ENCODE data around the gene SIRT3.

SIRT3 gene

GRCh38 chr11:200224-201003, 35.7 kb downstream of the SIRT3 start:
- Histone ChIP-seq H4K8ac (ENCODE audit: low read depth, low read length) (no peak overlapping the region), H3K23ac (ENCODE audit: low read depth, low read length, poor library complexity) (no peak overlapping the region), H2BK12ac (ENCODE audit: low read length) (no peak overlapping the region), H3K14ac (ENCODE audit: low read length) (peak overlapping the region; percentile 47), H3K9me3 (replicated peaks in 1 of 2; ENCODE audit: control insufficient read depth in 2 of 2, insufficient read depth in 1 of 2, low read depth in 1 of 2, low read length in 2 of 2) (no peaks in the 10 kb centered on the region), H3K79me1 (ENCODE audit: low read depth, low read length) (peaks cover 6% of the 10 kb centered on the region), H4K91ac (ENCODE audit: low read depth, low read length, poor library complexity) (no peak overlapping the region), H3K4me1 (ENCODE audit: control insufficient read depth in 2 of 2, insufficient read depth in 1 of 2, low read depth in 1 of 2, low read length in 2 of 2) (no peaks in the 10 kb centered on the region), H3K27ac (replicated peaks; ENCODE audit: low read length) (no peak overlapping the region), H2AFZ (ENCODE audit: low read length) (no peak overlapping the region), H3K4me2 (ENCODE audit: insufficient read depth, low read length, poor library complexity, severe bottlenecking) (no peak overlapping the region), H3K36me3 (replicated peaks in 1 of 2; ENCODE audit: control insufficient read depth in 2 of 2, insufficient read depth in 2 of 2, low read length in 2 of 2) (peaks cover 25 to 32% of the 10 kb centered on the region in 2 donors), H2AK5ac (ENCODE audit: low read depth, low read length) (no peak overlapping the region), H2BK15ac (ENCODE audit: low read length) (no peak overlapping the region), H3K18ac (ENCODE audit: low read length) (no peak overlapping the region), H2BK120ac (ENCODE audit: low read depth, low read length) (no peak overlapping the region), H2BK5ac (ENCODE audit: low read length) (peak overlapping the region; percentile 61), H3K9ac (ENCODE audit: low read depth, low read length, poor library complexity) (no peak overlapping the region), H3K4me3 (ENCODE audit: low read length in 2 of 2) (peak overlapping the region in 1 of 2 donors; percentile 36), H3K27me3 (ENCODE audit: control insufficient read depth in 3 of 3, insufficient read depth in 3 of 3, low read depth in 1 of 3, low read length in 3 of 3) (no peaks in the 10 kb centered on the region), H3K4ac (ENCODE audit: low read length) (no peak overlapping the region)
- DNase-seq (ENCODE audit: low spot score), result no peak
- no CpG with 5 or more reads among the region's 13 CpGs for WGBS, 2 donors (ENCODE audit: extremely low coverage in 2 of 2, insufficient read length in 2 of 2, insufficient replicate concordance in 1 of 2)

GRCh38 chr11:199782-200181, 36.4 kb downstream of the SIRT3 start:
- Histone ChIP-seq H2AFZ (ENCODE audit: low read length) (no peak overlapping the region), H4K8ac (ENCODE audit: low read depth, low read length) (no peak overlapping the region), H3K4ac (ENCODE audit: low read length) (peak overlapping the region; percentile 7), H3K79me1 (ENCODE audit: low read depth, low read length) (peaks cover 4% of the 10 kb centered on the region), H2BK5ac (ENCODE audit: low read length) (no peak overlapping the region), H3K9me3 (replicated peaks in 1 of 2; ENCODE audit: control insufficient read depth in 2 of 2, insufficient read depth in 1 of 2, low read depth in 1 of 2, low read length in 2 of 2) (no peaks in the 10 kb centered on the region), H3K27ac (replicated peaks; ENCODE audit: low read length) (no peak overlapping the region), H2BK15ac (ENCODE audit: low read length) (no peak overlapping the region), H3K36me3 (replicated peaks in 1 of 2; ENCODE audit: control insufficient read depth in 2 of 2, insufficient read depth in 2 of 2, low read length in 2 of 2) (peaks cover 20 to 26% of the 10 kb centered on the region in 2 donors), H2BK12ac (ENCODE audit: low read length) (peak overlapping the region; percentile 58), H3K18ac (ENCODE audit: low read length) (no peak overlapping the region), H2AK5ac (ENCODE audit: low read depth, low read length) (no peak overlapping the region), H3K23ac (ENCODE audit: low read depth, low read length, poor library complexity) (peak overlapping the region; percentile 35), H4K91ac (ENCODE audit: low read depth, low read length, poor library complexity) (no peak overlapping the region), H3K27me3 (ENCODE audit: control insufficient read depth in 3 of 3, insufficient read depth in 3 of 3, low read depth in 1 of 3, low read length in 3 of 3) (no peaks in the 10 kb centered on the region), H3K4me2 (ENCODE audit: insufficient read depth, low read length, poor library complexity, severe bottlenecking) (peak overlapping the region; percentile 18), H3K4me3 (ENCODE audit: low read length in 2 of 2) (peak overlapping the region in 1 of 2 donors; percentile 59), H3K4me1 (ENCODE audit: control insufficient read depth in 2 of 2, insufficient read depth in 1 of 2, low read depth in 1 of 2, low read length in 2 of 2) (no peaks in the 10 kb centered on the region), H3K9ac (ENCODE audit: low read depth, low read length, poor library complexity) (peak overlapping the region; percentile 37), H3K14ac (ENCODE audit: low read length) (peak overlapping the region; percentile 82), H2BK120ac (ENCODE audit: low read depth, low read length) (no peak overlapping the region)
- no peak for DNase-seq (ENCODE audit: low spot score)
- no CpG with 5 or more reads among the region's 8 CpGs for WGBS, 2 donors (ENCODE audit: extremely low coverage in 2 of 2, insufficient read length in 2 of 2, insufficient replicate concordance in 1 of 2)

GRCh38 chr11:199004-199581, 37.0 kb downstream of the SIRT3 start:
- no peak overlapping the region for H4K91ac ChIP-seq (ENCODE audit: low read depth, low read length, poor library complexity)
- H2BK5ac ChIP-seq (ENCODE audit: low read length), result no peak overlapping the region
- no CpG with 5 or more reads among the region's 13 CpGs for WGBS, 2 donors (ENCODE audit: extremely low coverage in 2 of 2, insufficient read length in 2 of 2, insufficient replicate concordance in 1 of 2)
- no peak overlapping the region for H3K4ac ChIP-seq (ENCODE audit: low read length)
- no peak overlapping the region for H2BK120ac ChIP-seq (ENCODE audit: low read depth, low read length)
- H3K14ac ChIP-seq (ENCODE audit: low read length), result no peak overlapping the region
- peaks cover 14 to 19% of the 10 kb centered on the region in 2 donors for H3K36me3 ChIP-seq (replicated peaks in 1 of 2; ENCODE audit: control insufficient read depth in 2 of 2, insufficient read depth in 2 of 2, low read length in 2 of 2)
- no peak overlapping the region for H2BK12ac ChIP-seq (ENCODE audit: low read length)
- no peak overlapping the region for H3K18ac ChIP-seq (ENCODE audit: low read length)
- no peak overlapping the region for H2BK15ac ChIP-seq (ENCODE audit: low read length)
- no peak overlapping the region for H4K8ac ChIP-seq (ENCODE audit: low read depth, low read length)
- no peak overlapping the region for H3K4me2 ChIP-seq (ENCODE audit: insufficient read depth, low read length, poor library complexity, severe bottlenecking)
- no peak overlapping the region for H3K27ac ChIP-seq (replicated peaks; ENCODE audit: low read length)
- no peak for DNase-seq (ENCODE audit: low spot score)
- peaks cover 3% of the 10 kb centered on the region for H3K79me1 ChIP-seq (ENCODE audit: low read depth, low read length)
- H3K4me3 ChIP-seq (ENCODE audit: low read length in 2 of 2), result no peak overlapping the region
- no peak overlapping the region for H2AK5ac ChIP-seq (ENCODE audit: low read depth, low read length)
- H3K9me3 ChIP-seq (replicated peaks in 1 of 2; ENCODE audit: control insufficient read depth in 2 of 2, insufficient read depth in 1 of 2, low read depth in 1 of 2, low read length in 2 of 2), result no peaks in the 10 kb centered on the region
- no peak overlapping the region for H2AFZ ChIP-seq (ENCODE audit: low read length)
- H3K23ac ChIP-seq (ENCODE audit: low read depth, low read length, poor library complexity), result no peak overlapping the region
- H3K4me1 ChIP-seq (ENCODE audit: control insufficient read depth in 2 of 2, insufficient read depth in 1 of 2, low read depth in 1 of 2, low read length in 2 of 2), result no peaks in the 10 kb centered on the region
- H3K9ac ChIP-seq (ENCODE audit: low read depth, low read length, poor library complexity), result no peak overlapping the region
- no peaks in the 10 kb centered on the region for H3K27me3 ChIP-seq (ENCODE audit: control insufficient read depth in 3 of 3, insufficient read depth in 3 of 3, low read depth in 1 of 3, low read length in 3 of 3)

GRCh38 chr11:198236-198806, 37.8 kb downstream of the SIRT3 start:
- Histone ChIP-seq H3K79me1 (ENCODE audit: low read depth, low read length) (no peaks in the 10 kb centered on the region), H3K18ac (ENCODE audit: low read length) (peak overlapping the region; percentile 38), H3K36me3 (replicated peaks in 1 of 2; ENCODE audit: control insufficient read depth in 2 of 2, insufficient read depth in 2 of 2, low read length in 2 of 2) (peaks cover 7 to 11% of the 10 kb centered on the region in 2 donors), H3K4me3 (ENCODE audit: low read length in 2 of 2) (no peak overlapping the region), H3K27ac (replicated peaks; ENCODE audit: low read length) (no peak overlapping the region), H3K9ac (ENCODE audit: low read depth, low read length, poor library complexity) (no peak overlapping the region), H4K91ac (ENCODE audit: low read depth, low read length, poor library complexity) (no peak overlapping the region), H3K27me3 (ENCODE audit: control insufficient read depth in 3 of 3, insufficient read depth in 3 of 3, low read depth in 1 of 3, low read length in 3 of 3) (no peaks in the 10 kb centered on the region), H3K23ac (ENCODE audit: low read depth, low read length, poor library complexity) (peak overlapping the region; percentile 57), H2BK15ac (ENCODE audit: low read length) (no peak overlapping the region), H2AFZ (ENCODE audit: low read length) (no peak overlapping the region), H3K14ac (ENCODE audit: low read length) (peak overlapping the region; percentile 56), H2BK120ac (ENCODE audit: low read depth, low read length) (peak overlapping the region; percentile 72), H2AK5ac (ENCODE audit: low read depth, low read length) (no peak overlapping the region), H2BK12ac (ENCODE audit: low read length) (no peak overlapping the region), H2BK5ac (ENCODE audit: low read length) (peak overlapping the region; percentile 66), H3K9me3 (replicated peaks in 1 of 2; ENCODE audit: control insufficient read depth in 2 of 2, insufficient read depth in 1 of 2, low read depth in 1 of 2, low read length in 2 of 2) (no peaks in the 10 kb centered on the region), H4K8ac (ENCODE audit: low read depth, low read length) (no peak overlapping the region), H3K4ac (ENCODE audit: low read length) (no peak overlapping the region), H3K4me1 (ENCODE audit: control insufficient read depth in 2 of 2, insufficient read depth in 1 of 2, low read depth in 1 of 2, low read length in 2 of 2) (no peaks in the 10 kb centered on the region), H3K4me2 (ENCODE audit: insufficient read depth, low read length, poor library complexity, severe bottlenecking) (no peak overlapping the region)
- no CpG with 5 or more reads among the region's 21 CpGs for WGBS, 2 donors (ENCODE audit: extremely low coverage in 2 of 2, insufficient read length in 2 of 2, insufficient replicate concordance in 1 of 2)
- no peak for DNase-seq (ENCODE audit: low spot score)
